Retina (tissue), 1 donor: Measurements from ENCODE around the gene PLCXD1.
"Not testable (repeated sequence)": the region's sequence is repeated elsewhere in the genome, so short reads cannot be mapped to it uniquely, and the experiment has no call there.

ENCODE experiments used
- DNase-seq: peaks from one replicate; pipeline ENCODE4 v3.0.0-alpha.2; 2016

PLCXD1 gene

GRCh38 chrX:337331-337831 lies 56.2 kb downstream of the PLCXD1 start:
- no peak for DNase-seq

DNA sequence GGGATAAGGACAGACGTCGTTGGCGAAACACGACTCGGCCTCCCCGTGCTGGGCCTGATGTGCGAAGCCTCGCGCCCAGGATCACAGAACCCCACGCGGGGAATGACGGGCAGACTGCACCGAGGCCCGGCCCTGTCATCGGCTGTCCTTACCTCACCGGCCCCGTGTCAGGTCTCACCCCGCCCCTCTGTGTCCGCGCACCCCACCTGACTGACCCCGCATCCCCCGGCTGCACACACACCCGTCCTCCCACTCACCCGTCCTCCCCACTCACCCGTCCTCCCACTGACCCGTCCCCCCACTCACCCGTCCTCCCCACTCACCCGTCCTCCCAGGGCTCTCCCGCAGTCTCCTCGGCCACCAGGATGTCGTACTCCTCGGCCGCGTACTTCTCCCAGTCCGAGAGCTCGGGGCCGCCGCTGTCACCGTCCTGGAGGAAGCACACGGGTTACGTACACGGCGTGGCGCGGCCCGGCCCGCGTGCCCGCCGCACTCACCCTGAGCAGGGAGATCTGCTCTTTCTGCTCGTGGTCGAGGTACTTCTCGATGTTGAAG lies 57.2 kb downstream of the PLCXD1 start:
- no peak for DNase-seq

DNA sequence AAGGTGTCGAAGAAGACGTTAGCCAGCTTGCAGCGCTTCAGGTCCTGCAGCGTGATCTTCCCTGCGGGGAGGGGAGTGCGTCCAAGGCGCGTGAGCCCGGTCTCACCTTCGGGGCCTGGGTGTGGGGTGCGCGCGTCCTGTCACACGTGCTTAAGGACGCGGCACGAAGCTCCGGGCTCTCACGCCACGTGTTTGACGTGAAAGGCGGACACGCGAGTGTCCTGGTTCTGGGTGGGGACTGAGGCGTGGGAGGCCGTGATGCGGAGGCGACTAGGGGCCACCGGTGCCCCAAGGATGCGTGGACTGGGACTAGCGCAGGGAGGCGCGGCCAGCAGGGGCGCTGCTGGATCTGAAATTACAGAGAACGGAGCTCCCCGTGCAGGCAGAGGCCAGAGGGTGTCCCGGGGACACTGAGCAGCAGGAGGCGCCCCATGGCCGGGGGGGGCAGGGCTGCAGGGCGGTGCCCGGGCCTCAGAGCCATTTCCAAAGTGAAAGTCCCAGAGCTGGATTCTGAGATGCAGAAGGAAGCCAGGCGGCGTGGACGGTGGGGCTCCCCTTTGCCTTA lies 57.7 kb downstream of the PLCXD1 start:
- DNase-seq = no peak

DNA sequence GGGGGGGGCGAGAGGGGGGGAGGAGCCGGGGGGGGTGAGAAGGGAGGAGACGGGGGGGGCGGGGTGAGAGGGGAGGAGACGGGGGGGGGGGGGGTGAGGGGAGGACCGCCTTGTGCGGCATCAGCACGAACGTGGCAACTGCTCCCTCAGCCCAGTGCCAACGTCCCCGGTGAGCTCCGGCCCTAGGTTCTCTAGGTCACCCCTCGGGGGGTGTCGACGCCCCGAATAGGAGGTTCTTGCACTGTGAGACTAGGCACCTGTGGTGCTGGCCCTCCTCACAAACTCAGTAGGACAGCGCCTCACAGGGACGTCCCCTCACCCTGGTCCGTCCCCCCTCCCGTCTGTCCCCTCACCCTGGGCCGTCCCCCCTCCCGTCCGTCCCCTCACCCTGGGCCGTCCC lies 58.9 kb downstream of the PLCXD1 start:
- DNase-seq = no peak

DNA sequence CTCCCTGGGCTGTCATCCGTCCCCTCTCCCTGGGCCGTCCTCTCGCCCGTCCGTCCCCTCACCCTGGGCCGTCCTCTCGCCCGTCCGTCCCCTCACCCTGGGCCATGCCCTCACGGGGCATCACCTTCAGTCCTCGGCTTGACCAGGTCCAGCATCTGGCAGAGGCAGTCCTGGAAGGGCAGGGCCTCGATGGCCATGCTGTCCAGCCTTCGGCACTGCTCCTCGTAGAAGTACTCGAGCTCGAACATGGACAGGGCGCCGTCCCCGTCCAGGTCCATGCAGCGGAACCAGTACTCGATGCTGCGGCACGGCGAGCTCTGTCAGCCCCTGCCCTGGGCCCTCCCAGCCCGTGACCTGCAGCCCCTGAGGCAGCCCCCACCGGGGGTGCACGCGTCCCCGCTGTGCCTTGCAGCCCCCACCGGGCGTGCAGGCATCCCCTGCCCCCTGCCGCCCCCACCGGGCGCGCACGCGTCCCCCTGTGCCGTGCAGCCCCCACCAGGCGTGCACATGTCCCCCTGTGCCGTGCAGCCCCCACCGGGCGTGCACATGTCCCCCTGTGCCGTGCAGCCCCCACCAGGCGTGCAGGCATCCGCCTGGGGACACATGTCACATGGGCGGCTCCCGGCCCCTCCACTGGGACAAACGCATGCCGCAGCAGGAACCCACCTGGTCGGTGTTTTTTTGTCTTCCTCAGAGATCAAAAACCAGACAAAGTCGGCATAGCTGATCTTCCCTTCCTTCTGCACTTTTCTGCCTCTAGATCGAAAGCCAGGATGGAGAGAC lies 59.7 kb downstream of the PLCXD1 start:
- no peak for DNase-seq

- no peak for DNase-seq
Measured at GRCh38 chrX:341541-342101, 60.4 kb downstream of the PLCXD1 start.

- DNase-seq = no peak
Measured at GRCh38 chrX:344371-344901, 63.3 kb downstream of the PLCXD1 start.

- DNase-seq = no peak
Measured at GRCh38 chrX:345020-345925, 64.1 kb downstream of the PLCXD1 start.

DNA sequence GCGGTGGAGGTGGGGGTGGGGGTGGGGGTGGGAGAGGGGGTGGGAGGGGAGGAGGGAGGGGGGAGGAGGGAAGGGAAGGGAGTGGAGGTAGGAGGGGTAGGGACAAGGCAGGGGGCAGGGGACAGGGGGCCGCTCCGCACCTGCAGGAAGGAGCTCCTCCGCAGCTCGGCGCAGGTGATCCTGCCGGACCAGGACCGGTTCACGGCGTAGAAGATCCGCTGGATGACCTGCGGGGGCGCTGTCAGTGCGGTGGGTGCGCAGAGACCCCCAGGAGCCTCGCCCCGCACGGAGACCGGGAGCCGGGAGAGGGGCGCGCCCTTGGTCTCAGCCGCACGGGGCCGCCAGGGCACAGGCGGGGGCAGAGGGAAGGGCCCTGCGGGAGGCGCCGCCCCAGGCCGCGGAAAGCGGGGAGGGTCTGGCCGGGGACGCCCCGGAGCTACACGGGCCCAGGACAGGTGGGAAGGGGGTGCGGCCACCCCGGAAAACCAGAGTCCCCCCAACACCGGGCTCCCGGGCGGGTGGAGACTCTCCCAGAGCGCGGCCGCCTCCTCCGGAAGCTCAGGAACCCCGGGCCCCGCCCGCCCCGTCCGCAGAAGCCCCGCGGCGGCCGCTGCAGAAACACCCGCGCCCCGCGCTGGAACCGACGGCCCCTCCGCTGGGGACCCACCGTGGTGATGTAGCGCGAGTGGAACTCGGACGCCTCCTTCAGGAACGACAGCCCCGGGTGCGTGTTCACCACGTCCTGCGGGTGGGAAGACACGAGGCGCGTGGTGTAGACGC lies 65.0 kb downstream of the PLCXD1 start:
- DNase-seq = no peak

DNA sequence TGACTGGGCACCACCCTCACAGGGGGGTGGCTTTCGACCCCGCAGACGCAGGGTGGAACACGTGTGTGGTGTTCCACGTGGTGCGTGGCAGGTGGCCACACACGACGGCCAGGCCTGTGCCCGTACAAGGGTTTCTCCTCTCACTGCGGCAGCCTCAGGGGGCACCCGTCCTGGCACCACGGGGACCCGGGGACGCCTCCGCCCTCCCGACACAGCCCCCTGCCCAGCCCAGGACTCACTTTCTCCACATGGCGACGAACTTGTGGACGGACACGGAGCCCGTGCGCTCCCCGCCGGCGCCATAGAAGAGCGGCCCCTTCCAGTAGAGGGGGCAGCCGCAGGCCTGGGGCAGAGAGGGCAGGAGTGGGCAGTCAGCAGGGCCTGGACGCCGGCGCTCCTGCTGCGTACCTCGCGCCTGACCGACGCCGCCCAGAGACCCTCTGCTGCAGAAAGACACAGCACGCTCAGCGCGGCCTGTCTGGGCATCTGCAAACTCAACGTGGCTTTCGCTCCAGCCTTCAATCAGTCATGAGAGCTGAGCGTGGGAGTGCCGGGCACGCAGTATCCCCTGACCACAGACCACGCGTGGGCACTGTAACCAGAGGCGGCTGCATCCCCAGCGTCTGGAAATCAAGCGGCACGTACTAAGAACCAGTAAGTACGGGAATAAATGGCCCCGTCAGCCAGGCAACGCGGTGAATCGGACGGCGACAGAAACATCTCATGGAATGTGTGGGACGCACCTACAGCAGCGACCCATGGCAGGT lies 66.4 kb downstream of the PLCXD1 start:
- no peak for DNase-seq

DNA sequence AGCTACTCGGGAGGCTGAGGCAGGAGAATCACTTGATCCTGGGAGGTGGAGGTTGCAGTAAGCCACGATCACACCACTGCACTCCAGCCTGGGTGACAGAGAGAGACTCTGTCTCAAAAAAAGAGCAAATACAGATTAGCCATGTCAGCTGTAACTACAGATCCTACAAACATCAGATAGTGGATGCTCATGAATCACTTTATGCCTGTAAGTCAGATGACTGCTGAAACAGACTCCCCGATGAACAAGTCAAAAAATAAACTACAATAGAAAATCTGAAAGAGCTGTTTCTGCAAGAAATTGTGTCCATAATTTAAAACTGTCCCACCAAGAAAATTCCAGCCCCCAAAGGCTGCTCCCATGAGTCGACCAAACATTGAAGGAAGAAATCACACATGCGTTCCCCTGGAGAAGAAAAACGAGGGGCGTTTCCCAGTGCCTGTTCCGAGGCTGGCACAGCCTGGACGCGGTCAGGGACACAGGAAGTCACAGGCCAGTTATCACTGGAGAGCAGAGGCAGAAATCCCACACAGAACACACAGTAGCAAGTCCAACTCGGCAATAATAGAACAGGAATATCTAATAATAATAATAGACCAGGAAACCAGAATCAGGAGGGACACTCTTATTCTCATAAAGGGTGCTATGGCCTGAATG lies 67.4 kb downstream of the PLCXD1 start:
- DNase-seq = no peak

DNA sequence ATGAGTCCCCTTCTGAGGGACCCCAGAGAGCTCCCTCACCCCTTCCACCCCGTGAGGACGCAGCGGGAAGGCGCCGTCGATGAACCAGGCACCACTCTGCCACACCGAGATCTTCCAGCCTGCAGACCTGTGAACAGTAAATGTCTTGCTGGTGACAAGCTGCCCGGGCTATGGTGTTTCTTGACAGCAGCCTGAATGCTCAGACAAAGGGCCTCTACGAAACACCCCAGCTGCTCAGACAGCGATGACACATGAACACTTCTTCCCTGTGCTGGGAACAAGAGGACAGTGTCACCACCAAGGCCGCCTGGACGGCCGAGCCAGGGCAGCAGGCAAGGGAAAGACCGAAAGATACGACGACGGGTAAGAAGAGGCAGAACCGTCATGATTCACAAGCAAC lies 68.0 kb downstream of the PLCXD1 start:
- no peak for DNase-seq

DNA sequence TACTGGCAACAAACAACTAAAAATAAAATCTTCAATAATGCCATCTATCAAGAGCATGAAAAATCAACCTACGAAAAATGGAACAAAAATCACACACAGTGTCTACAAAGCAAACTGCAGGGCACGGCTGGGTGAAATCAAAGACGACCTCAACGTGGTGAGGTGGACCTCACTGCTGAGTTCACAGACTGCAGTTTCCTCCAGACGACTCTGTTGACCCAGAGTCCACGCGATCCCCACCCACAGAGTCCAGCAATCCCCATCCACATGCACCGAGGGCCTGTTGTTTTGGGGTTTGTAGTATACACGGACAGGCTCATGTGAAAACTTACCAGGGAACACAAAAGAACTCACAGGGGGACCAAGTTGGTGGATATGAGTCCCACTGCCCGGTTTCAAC lies 68.5 kb downstream of the PLCXD1 start:
- DNase-seq = no peak

DNA sequence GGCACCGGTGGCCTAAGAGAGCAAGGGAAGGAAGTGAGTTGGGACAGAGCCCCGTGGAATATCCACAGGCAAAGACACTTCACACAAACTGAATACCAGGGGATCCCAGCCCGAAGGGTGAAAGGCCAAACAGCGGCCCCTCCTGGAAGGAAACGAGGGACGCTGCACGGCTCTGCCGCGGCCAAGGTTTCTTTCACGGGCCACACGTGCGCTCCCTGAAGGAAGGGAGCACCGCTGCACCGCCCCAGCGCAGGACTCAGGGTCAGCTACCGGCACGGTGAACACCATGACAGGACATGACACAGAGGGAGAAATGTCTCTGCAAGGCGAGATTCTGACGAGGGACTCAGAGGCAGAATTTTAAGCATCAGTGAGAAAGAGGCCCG lies 69.0 kb downstream of the PLCXD1 start:
- DNase-seq = no peak

DNA sequence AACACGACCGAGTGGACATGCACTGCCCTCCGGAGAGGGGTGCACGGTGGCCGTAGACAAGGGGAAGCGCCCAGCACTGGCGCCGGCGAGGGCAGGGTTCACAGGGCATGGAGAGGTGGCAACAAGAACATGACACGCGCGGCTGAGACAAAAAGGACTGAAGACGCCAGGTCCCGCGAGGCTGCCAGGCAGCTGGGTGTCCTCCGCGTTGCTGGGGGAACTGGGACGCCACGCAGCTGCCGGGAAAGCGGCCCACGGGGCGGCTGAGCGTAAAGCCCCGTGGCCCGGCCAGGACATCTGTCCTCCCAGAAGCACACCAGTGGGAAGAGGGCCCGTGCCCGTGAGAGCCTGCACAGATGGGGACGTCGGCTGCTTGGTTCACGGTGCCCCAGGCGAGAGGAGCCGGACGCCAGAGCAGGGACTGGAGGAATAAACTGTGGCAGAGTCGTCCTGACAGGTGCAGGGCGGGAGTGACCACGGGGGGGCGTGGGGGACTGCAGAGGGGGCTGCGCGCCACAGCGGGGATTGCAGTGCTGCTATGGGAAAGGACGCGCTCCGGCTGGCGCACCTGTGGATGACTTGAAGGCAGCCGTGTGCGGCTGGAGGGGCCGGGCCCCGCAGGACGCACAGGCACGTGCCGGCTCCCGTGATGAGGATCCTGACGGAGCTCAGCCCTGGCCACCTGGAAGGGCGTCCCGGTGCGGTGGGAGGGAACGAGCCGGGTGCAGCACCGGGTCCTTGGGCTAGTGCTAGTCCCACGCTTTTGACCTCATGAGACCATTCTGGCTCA lies 69.5 kb downstream of the PLCXD1 start:
- no peak for DNase-seq

DNA sequence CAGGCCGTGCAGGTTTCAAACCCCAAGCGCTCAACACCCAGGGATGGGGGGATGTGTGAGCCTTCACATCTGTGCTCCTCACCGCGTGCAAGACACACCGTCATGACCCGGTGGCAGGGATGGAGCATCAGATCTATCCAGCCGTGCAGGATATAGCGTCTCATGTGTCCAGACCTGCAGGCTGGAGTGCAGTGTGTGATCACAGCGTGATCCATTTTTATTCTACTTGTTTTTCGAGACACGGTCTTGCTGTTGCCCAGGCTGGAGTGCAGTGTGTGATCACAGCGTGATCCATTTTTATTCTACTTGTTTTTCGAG lies 70.1 kb downstream of the PLCXD1 start:
- not testable (repeated sequence) for DNase-seq

DNA sequence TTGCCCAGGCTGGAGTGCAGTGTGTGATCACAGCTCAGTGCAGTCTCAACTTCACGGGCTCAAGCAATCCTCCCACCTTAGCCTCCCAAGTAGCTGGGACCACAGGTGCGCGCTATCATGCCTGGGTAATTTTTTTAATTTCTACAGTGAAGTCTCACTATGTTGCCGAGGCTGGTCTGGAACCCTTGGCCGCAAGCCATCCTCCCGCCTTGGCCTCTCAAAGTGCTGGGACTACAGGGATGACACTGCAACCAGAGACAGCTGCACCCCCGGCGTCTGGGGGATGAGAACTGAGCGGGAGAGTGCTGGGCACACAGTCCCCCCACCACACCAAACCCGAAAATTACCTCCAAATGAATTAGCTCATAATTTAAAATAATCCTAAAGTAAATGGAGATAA lies 70.6 kb downstream of the PLCXD1 start:
- DNase-seq = no peak

DNA sequence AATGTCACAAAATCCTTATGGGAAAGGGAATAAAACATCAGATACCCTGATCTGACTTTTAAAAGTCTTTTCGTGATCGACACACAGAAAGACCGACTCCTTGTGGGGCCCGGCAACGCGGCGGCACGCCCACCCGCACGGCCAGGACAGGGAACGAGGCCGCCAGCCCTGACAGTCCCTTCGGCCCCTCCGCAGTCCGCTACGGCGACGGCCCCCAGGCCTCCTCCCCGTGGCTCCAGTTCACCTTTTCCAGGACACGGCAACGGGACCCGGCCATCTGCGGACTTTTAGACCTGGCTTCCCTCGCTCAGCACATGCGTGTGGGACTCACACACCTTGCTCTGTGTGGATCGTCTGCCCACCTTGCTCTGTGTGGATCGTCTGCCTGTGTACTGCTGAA lies 71.0 kb downstream of the PLCXD1 start:
- no peak for DNase-seq

DNA sequence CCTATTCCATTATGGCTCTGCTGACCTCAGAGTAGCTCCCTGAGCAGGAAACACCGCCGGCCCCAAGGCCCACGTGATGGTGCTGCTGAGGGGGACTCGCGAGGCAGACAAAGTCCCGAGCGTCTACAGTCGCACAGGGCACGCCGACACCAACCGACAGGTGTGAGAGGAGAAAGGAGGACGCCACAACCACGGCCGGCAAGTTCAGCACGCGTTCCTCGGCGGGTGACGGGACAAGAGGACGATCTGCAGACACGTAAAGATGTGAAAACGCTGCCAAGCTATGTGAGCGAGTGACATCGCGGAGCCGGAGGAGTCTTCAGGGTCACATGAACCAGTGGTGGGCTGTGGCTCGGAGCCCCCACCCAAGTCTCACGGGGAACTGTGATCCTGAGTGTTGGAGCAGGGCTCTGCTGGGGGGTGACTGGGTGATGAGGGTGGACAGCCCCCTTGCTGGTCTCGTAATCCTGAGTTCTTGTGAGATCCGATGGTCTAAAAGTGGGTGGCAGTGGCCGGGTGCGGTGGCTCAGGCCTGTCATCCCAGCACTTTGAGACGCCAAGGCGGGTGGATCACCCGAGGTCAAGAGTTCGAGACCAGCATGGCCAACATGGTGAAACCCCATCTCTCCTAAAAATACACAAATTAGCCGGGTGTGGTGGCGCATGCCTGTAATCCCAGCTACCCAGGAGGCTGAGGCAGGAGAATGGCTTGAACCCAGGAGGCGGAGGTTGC lies 71.6 kb downstream of the PLCXD1 start:
- DNase-seq = no peak
